SK-N-SH (cell line): ENCODE data around the gene DNAJA3.

ENCODE experiments used
- GATA2 ChIP-seq: sonication (generic); formaldehyde crosslinking; IDR thresholded peaks from 2 replicates; pipeline ENCODE4 v1.5.0; 2020; ENCODE audit warnings: mild to moderate bottlenecking, missing genetic modification reagents
- NRF1 ChIP-seq: IDR thresholded peaks from 2 replicates; pipeline ENCODE4 v1.6.1; 2012; ENCODE audit warnings: low read depth, mild to moderate bottlenecking, low read length
- POLR2AphosphoS5 ChIP-seq: IDR thresholded peaks from 2 replicates; pipeline ENCODE4 v1.6.1; 2012; ENCODE audit warnings: low read depth, low read length
- RCOR1 ChIP-seq: fragments of 150-350 bp; IDR thresholded peaks from 2 replicates; pipeline ENCODE4 v1.6.1; 2017; ENCODE audit warnings: antibody characterized with exemption, low read length
- TAF1 ChIP-seq: IDR thresholded peaks from 2 replicates; pipeline ENCODE4 v1.6.1; 2012; ENCODE audit warnings: low read depth, mild to moderate bottlenecking, low read length, moderate library complexity, borderline replicate concordance
- YY1 ChIP-seq: IDR thresholded peaks from 2 replicates; pipeline ENCODE4 v1.4.0; 2012; ENCODE audit warnings: low read depth, mild to moderate bottlenecking
- TF ChIP-seq, protein P1 (sequence below): fragments of 200-600 bp; sonication (generic); IDR thresholded peaks from 2 replicates; pipeline ENCODE4 v1.6.1; 2017; ENCODE audit warnings: antibody characterized with exemption, mild to moderate bottlenecking, moderate library complexity
- TF ChIP-seq, protein P2 (sequence below): IDR thresholded peaks from 2 replicates; pipeline ENCODE4 v1.4.0; 2012; ENCODE audit warnings: low read depth, borderline replicate concordance
- TF ChIP-seq, protein P3 (sequence below): IDR thresholded peaks from 2 replicates; pipeline ENCODE4 v1.6.1; 2012; ENCODE audit warnings: mild to moderate bottlenecking, low read depth, low read length, moderate library complexity

DNA sequence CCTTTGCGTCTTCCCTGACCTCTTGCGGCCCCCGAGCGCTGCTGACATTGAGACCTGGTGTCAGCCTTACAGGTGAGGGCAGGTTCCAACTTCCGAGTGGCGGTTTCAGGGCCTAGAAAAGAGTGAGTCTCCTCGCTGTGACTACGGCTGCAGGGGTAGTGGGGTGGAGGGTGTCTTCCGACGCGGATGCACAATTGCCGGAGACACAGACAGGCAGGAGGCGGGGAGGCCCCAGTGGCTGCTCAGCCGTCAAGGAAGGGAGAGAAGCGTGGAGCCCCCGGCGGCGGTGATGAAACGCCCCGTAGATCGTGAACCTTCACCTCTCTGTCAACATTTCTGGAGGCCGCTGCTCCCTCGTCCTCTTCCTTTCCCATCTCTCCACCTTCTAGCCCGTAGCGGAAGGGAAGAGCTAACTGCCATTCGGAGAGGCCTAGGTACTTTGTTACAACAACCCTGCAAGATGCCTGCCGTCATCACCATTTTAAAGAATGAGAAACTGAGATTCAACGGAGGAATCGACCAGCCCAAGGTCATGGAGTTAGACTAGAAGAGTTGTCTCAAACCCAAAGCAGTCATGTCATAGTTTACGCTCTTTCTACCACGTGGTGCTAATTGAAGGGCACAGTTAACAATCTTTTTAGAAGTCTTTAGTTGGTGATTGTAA is 485 bp downstream of the DNAJA3 start:
- TF ChIP-seq YY1 = no peak; the same call in 1 of the 2 replicates
- TF ChIP-seq, protein P1, sequence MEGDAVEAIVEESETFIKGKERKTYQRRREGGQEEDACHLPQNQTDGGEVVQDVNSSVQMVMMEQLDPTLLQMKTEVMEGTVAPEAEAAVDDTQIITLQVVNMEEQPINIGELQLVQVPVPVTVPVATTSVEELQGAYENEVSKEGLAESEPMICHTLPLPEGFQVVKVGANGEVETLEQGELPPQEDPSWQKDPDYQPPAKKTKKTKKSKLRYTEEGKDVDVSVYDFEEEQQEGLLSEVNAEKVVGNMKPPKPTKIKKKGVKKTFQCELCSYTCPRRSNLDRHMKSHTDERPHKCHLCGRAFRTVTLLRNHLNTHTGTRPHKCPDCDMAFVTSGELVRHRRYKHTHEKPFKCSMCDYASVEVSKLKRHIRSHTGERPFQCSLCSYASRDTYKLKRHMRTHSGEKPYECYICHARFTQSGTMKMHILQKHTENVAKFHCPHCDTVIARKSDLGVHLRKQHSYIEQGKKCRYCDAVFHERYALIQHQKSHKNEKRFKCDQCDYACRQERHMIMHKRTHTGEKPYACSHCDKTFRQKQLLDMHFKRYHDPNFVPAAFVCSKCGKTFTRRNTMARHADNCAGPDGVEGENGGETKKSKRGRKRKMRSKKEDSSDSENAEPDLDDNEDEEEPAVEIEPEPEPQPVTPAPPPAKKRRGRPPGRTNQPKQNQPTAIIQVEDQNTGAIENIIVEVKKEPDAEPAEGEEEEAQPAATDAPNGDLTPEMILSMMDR = no peak
- no peak for TF ChIP-seq NRF1
- no peak for TF ChIP-seq TAF1
- TF ChIP-seq, protein P2, sequence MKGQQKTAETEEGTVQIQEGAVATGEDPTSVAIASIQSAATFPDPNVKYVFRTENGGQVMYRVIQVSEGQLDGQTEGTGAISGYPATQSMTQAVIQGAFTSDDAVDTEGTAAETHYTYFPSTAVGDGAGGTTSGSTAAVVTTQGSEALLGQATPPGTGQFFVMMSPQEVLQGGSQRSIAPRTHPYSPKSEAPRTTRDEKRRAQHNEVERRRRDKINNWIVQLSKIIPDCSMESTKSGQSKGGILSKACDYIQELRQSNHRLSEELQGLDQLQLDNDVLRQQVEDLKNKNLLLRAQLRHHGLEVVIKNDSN = no peak
- TF ChIP-seq, protein P3, sequence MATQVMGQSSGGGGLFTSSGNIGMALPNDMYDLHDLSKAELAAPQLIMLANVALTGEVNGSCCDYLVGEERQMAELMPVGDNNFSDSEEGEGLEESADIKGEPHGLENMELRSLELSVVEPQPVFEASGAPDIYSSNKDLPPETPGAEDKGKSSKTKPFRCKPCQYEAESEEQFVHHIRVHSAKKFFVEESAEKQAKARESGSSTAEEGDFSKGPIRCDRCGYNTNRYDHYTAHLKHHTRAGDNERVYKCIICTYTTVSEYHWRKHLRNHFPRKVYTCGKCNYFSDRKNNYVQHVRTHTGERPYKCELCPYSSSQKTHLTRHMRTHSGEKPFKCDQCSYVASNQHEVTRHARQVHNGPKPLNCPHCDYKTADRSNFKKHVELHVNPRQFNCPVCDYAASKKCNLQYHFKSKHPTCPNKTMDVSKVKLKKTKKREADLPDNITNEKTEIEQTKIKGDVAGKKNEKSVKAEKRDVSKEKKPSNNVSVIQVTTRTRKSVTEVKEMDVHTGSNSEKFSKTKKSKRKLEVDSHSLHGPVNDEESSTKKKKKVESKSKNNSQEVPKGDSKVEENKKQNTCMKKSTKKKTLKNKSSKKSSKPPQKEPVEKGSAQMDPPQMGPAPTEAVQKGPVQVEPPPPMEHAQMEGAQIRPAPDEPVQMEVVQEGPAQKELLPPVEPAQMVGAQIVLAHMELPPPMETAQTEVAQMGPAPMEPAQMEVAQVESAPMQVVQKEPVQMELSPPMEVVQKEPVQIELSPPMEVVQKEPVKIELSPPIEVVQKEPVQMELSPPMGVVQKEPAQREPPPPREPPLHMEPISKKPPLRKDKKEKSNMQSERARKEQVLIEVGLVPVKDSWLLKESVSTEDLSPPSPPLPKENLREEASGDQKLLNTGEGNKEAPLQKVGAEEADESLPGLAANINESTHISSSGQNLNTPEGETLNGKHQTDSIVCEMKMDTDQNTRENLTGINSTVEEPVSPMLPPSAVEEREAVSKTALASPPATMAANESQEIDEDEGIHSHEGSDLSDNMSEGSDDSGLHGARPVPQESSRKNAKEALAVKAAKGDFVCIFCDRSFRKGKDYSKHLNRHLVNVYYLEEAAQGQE = no peak
- TF ChIP-seq RCOR1 = no peak
- no peak for TF ChIP-seq GATA2 (CRISPR knock-in tag)
- no peak for TF ChIP-seq POLR2AphosphoS5
